IMR-90 (cell line): Measurements from ENCODE around the gene ING3.

Experiments
- CEBPB ChIP-seq: IDR thresholded peaks from 2 replicates; pipeline ENCODE4 v1.6.1; 2012; ENCODE audit warnings: low read depth, low read length, improper control_type of control experiment
- CTCF ChIP-seq: conservative IDR thresholded peaks from 2 replicates; pipeline ENCODE4 v1.5.1; 2012; ENCODE audit warnings: mild to moderate bottlenecking, low read depth, low read length, improper control_type of control experiment
- FOS ChIP-seq: fragments of 150-350 bp; IDR thresholded peaks from 2 replicates; pipeline ENCODE4 v1.6.1; 2016; ENCODE audit warnings: low read depth, low read length
- MAZ ChIP-seq: IDR thresholded peaks from 2 replicates; pipeline ENCODE4 v1.6.1; 2012; ENCODE audit warnings: low read depth, mild to moderate bottlenecking, low read length, improper control_type of control experiment, moderate library complexity, borderline replicate concordance
- POLR2A ChIP-seq: IDR thresholded peaks from 2 replicates; pipeline ENCODE4 v1.6.1; 2012; ENCODE audit warnings: mild to moderate bottlenecking, low read depth, low read length
- RAD21 ChIP-seq: IDR thresholded peaks from 2 replicates; pipeline ENCODE4 v1.6.1; 2012; ENCODE audit warnings: low read length, improper control_type of control experiment
- RCOR1 ChIP-seq: IDR thresholded peaks from 2 replicates; pipeline ENCODE4 v1.6.1; 2012; ENCODE audit warnings: mild to moderate bottlenecking, low read length, improper control_type of control experiment; ENCODE audit not compliant: insufficient replicate concordance

DNA sequence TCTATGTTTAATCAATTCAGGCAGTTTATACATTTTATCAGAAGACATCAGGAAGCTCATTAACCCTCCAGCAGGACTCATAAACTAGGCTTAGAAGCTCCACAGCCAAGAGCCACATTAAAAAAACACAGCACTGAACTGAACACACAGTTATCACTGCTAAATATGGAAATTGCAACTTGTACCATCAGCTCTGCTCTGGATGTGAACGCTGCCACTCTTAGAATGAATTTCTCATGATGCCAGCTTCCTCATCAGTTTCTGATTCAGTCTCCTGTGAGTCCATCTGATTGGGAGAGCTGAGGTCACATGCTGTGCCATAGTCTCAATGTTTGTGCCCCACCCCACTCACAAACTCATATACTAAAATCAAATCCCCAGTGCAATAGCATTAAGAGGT lies 17.1 kb upstream of the ING3 start:
- TF ChIP-seq CTCF (no peak), RAD21 (no peak), RCOR1 (no peak), POLR2A (no peak), MAZ (no peak), FOS (no peak), CEBPB (no peak)
